DOHH2 (cell line): ENCODE measurements around the gene CHCHD6.

Source experiments
- CTCF ChIP-seq: fragments of 200-600 bp; sonication (generic); IDR thresholded peaks from one replicate; pipeline ENCODE4 v1.5.1; 2014; ENCODE audit warnings: antibody characterized with exemption, mild to moderate bottlenecking, low read depth, low read length; ENCODE audit not compliant: poor library complexity, severe bottlenecking
- EZH2phosphoT487 ChIP-seq: fragments of 200-600 bp; sonication (generic); IDR thresholded peaks from 2 replicates; pipeline ENCODE4 v1.6.1; 2017; ENCODE audit warnings: borderline replicate concordance, mild to moderate bottlenecking, antibody characterized with exemption, low read length, moderate library complexity, mixed read lengths

- TF ChIP-seq CTCF = no peak
- no peak for TF ChIP-seq EZH2phosphoT487
These were observed 93.5 kb downstream of the CHCHD6 start for GRCh38 chr3:126797563-126797962.
